Measurements from ENCODE around the gene PLCB1. TPM values are rescaled to one million over a fixed set of nuclear protein-coding genes. Genes with fewer than 3 reads are reported as not detected.

PLCB1 gene
- polyA plus RNA-seq, 1 donor (not counting 4 experiments of a cell fraction or from before 2014, with no cell fraction given) = 0.37 TPM

- Histone ChIP-seq H3K4me1 (ENCODE audit: control insufficient read depth, extremely low read depth, insufficient read depth, low read length) (no peaks in the 10 kb centered on the region), H3K27ac (ENCODE audit: control insufficient read depth, insufficient read depth, low read length) (no peak overlapping the region)
- no peak for FAIRE-seq
Observed at GRCh38 chr20:8094850-8095249, 37.2 kb upstream of the PLCB1 start.

DNA sequence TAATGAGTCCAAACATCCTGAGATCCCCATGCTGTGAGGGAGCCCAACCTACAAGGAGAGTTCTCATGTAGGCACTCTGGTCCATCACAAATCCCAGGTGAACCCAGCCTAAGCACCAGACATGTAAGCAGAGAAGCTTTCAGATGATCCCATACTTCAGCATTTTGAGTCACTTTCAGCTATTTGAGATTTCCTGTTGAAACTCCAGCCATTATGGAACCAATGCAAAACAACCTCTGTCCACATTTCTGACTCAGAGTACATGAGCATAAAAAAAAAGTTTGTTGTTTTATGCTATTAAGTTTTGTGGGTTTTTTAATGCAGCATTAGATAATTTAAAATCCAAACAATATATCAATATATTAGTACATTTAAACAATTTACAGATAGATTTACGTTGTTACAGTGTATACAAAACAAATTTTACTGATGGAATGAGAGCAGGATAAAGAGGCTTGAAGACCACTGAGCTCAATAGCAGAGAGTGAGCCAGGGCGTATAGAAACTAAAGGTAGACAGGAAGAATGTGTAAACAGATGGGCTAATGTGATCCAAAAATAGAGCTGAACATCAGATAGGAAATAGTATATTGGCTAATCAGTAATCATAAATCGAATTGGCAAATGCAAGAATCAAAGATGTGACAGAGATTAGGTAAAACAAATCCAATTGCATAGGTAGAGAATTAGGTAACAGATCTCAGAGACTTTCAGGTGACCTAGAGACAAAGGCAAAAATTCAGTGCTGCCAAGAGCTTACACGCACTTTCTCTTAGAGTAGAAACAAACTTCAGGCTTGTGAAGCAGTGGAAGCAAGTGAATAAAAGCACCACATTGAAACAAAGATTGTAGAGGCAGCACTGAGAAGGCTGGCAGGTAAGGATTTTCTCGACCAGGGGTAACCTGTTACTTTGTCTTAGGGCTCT is 36.2 kb upstream of the PLCB1 start:
- no peaks in the 10 kb centered on the region for H4K20me1 ChIP-seq (ENCODE audit: control insufficient read depth, extremely low read depth, insufficient read depth, low read length)
- no peak for FAIRE-seq
- no peak for DNase-seq (ENCODE audit: low read depth, low spot score)
- no peak overlapping the region for H3K4me3 ChIP-seq (ENCODE audit: control insufficient read depth in 2 of 3, extremely low read depth in 1 of 3, insufficient read depth in 2 of 3, low read depth in 1 of 3, low read length in 3 of 3)
- no peaks in the 10 kb centered on the region for H3K79me2 ChIP-seq (ENCODE audit: control insufficient read depth, insufficient read depth, low read length)
- TF ChIP-seq, protein P1, sequence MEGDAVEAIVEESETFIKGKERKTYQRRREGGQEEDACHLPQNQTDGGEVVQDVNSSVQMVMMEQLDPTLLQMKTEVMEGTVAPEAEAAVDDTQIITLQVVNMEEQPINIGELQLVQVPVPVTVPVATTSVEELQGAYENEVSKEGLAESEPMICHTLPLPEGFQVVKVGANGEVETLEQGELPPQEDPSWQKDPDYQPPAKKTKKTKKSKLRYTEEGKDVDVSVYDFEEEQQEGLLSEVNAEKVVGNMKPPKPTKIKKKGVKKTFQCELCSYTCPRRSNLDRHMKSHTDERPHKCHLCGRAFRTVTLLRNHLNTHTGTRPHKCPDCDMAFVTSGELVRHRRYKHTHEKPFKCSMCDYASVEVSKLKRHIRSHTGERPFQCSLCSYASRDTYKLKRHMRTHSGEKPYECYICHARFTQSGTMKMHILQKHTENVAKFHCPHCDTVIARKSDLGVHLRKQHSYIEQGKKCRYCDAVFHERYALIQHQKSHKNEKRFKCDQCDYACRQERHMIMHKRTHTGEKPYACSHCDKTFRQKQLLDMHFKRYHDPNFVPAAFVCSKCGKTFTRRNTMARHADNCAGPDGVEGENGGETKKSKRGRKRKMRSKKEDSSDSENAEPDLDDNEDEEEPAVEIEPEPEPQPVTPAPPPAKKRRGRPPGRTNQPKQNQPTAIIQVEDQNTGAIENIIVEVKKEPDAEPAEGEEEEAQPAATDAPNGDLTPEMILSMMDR (optimal IDR thresholded peaks at IDR 0.05 in 1 of 3, IDR thresholded peaks at IDR 0.05 in 1 of 3, conservative IDR thresholded peaks at IDR 0.05 in 1 of 3; ENCODE audit: extremely low read depth in 1 of 3, insufficient read depth in 2 of 3, low read length in 3 of 3) = no peak
- TF ChIP-seq EZH2 (IDR thresholded peaks at IDR 0.05; ENCODE audit: low read length) = no peak
- H3K27ac ChIP-seq (ENCODE audit: control insufficient read depth, insufficient read depth, low read length) = no peak overlapping the region
- no peak overlapping the region for H3K4me2 ChIP-seq (ENCODE audit: control insufficient read depth, extremely low read depth, insufficient read depth, low read depth, low read length)
- H3K27me3 ChIP-seq (ENCODE audit: control insufficient read depth, extremely low read depth, insufficient read depth, low read length) = no peaks in the 10 kb centered on the region
- no peak overlapping the region for H2AFZ ChIP-seq (ENCODE audit: control insufficient read depth, low read length)
- dilution Hi-C loops (cut with MboI; ENCODE audit: extremely low pct_ligation_motif_present, low sequenced_read_pairs) = no loop called here
- H3K9ac ChIP-seq (ENCODE audit: control insufficient read depth, extremely low read depth, insufficient read depth, low read length) = no peak overlapping the region
- H3K9me3 ChIP-seq (ENCODE audit: control insufficient read depth, low read depth, low read length) = no peaks in the 10 kb centered on the region
- no peaks in the 10 kb centered on the region for H3K4me1 ChIP-seq (ENCODE audit: control insufficient read depth, extremely low read depth, insufficient read depth, low read length)
- H3K9me1 ChIP-seq (ENCODE audit: control insufficient read depth, extremely low read depth, insufficient read depth, low read length) = no peaks in the 10 kb centered on the region
- no peaks in the 10 kb centered on the region for H3K36me3 ChIP-seq (ENCODE audit: control insufficient read depth in 2 of 2, extremely low read depth in 1 of 2, insufficient read depth in 2 of 2, low read length in 2 of 2)

More at GRCh38 chr20:8094850-8095249, 37.2 kb upstream of the PLCB1 start:
- dilution Hi-C loops (cut with MboI; ENCODE audit: extremely low pct_ligation_motif_present, low sequenced_read_pairs) = no loop called here
- TF ChIP-seq EZH2 (IDR thresholded peaks at IDR 0.05; ENCODE audit: low read length) = no peak
- TF ChIP-seq, protein P1 (optimal IDR thresholded peaks at IDR 0.05 in 1 of 3, IDR thresholded peaks at IDR 0.05 in 1 of 3, conservative IDR thresholded peaks at IDR 0.05 in 1 of 3; ENCODE audit: extremely low read depth in 1 of 3, insufficient read depth in 2 of 3, low read length in 3 of 3) = no peak
- DNase-seq (ENCODE audit: low read depth, low spot score) = no peak
- Histone ChIP-seq H3K9me3 (ENCODE audit: control insufficient read depth, low read depth, low read length) (no peaks in the 10 kb centered on the region), H3K9me1 (ENCODE audit: control insufficient read depth, extremely low read depth, insufficient read depth, low read length) (no peaks in the 10 kb centered on the region), H3K79me2 (ENCODE audit: control insufficient read depth, insufficient read depth, low read length) (no peaks in the 10 kb centered on the region), H3K4me3 (ENCODE audit: control insufficient read depth in 2 of 3, extremely low read depth in 1 of 3, insufficient read depth in 2 of 3, low read depth in 1 of 3, low read length in 3 of 3) (no peak overlapping the region), H3K9ac (ENCODE audit: control insufficient read depth, extremely low read depth, insufficient read depth, low read length) (no peak overlapping the region), H2AFZ (ENCODE audit: control insufficient read depth, low read length) (no peak overlapping the region), H3K36me3 (ENCODE audit: control insufficient read depth in 2 of 2, extremely low read depth in 1 of 2, insufficient read depth in 2 of 2, low read length in 2 of 2) (no peaks in the 10 kb centered on the region), H3K27me3 (ENCODE audit: control insufficient read depth, extremely low read depth, insufficient read depth, low read length) (no peaks in the 10 kb centered on the region), H4K20me1 (ENCODE audit: control insufficient read depth, extremely low read depth, insufficient read depth, low read length) (no peaks in the 10 kb centered on the region), H3K4me2 (ENCODE audit: control insufficient read depth, extremely low read depth, insufficient read depth, low read depth, low read length) (no peak overlapping the region)

All from keratinocyte (primary cell).